ENCODE data around the gene CHRNA4.

Gene CHRNA4
- long read RNA-seq, donor 1, partial matches to known transcripts = 0 of 1 reads
- long read RNA-seq, donor 1, other reads (novel, unspliced or antisense) = 0 of 1 reads
- long read RNA-seq, donor 2, partial matches to known transcripts = 0 of 1 reads
- long read RNA-seq, donor 2, other reads (novel, unspliced or antisense) = 0 of 1 reads
- long read RNA-seq, donor 3, partial matches to known transcripts = 0 of 4 reads
- long read RNA-seq, donor 3, other reads (novel, unspliced or antisense) = 0 of 4 reads
- long read RNA-seq, donor 4, partial matches to known transcripts = 0 of 2 reads
- long read RNA-seq, donor 4, other reads (novel, unspliced or antisense) = 0 of 2 reads
- long read RNA-seq, donor 5, partial matches to known transcripts = 6 of 7 reads
- long read RNA-seq, donor 5, other reads (novel, unspliced or antisense) = 0 of 7 reads
- long read RNA-seq, donor 6, partial matches to known transcripts = 0 of 2 reads
- long read RNA-seq, donor 6, other reads (novel, unspliced or antisense) = 0 of 2 reads
- long read RNA-seq, donor 7, partial matches to known transcripts = 0 of 5 reads
- long read RNA-seq, donor 7, other reads (novel, unspliced or antisense) = 0 of 5 reads
- long read RNA-seq, donor 8, partial matches to known transcripts = 0 of 2 reads
- long read RNA-seq, donor 8, other reads (novel, unspliced or antisense) = 0 of 2 reads

DNA sequence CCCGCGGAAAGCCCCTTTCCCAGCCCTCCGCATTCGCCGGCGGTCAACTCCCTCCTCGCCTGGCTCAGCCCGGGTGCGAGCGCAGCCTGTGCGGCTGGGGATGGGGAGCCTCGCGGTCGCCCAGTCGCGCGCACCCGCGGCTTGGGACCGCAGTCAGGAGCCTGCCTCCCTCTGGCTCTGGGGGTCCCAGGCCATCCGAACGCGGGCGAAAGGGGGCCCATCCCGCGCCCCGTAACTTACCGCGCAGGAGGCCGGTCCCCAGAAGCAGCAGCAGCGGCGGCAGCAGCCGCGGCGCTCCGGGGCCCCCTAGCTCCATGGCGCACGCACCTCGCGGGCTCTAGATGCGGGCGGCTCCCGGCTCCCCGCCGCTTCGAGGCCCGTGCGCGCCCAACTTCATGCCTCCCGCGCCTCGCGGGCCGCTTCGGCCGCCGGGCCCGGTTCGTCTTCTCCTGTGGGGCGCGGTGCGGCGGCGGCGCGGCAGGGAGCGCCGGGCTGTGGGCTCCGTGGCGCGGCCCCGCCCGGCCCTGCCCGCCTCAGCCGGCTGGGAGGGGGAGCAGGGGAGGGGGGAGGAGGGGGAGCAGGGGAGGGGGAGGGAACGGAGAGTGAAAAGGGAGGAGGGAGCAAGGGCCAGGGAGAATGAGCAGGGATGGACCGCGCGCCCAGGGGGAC is at the start of gene CHRNA4:
Gene CHRNA4 (minus strand): TSS at position 500 of the 669 bp plus-strand sequence. CDS start 184 bp downstream, at position 316.
- DNase-seq = peak; percentile 74

DNA sequence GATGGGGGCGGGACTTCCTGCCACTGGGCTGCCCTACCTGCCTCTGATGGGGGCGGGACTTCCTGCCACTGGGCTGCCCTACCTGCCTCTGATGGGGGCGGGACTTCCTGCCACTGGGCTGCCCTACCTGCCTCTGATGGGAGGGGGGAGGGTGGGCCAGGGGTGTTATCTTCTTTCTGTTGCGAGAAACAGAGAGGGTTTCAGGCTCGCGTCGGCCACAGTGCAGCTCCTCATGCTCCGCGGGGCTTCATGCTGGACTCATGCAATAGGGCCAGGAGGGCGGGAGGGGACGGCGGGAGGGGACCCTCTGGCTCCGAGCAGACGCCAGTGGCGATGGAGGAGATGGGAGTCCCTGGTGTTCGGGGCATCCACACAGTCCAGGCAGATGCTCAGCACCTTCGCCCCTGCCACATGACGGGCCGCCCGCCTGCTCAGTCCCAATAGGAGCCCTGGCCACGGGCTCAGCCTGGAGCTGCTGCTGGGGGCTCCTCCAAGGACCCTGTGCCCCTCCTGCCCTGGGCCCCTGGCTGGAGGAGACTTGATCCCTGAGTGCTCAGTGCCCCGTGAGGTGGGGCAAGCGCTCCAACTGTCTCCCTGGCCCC is 48.8 kb upstream of the CHRNA4 start:
- no peak for DNase-seq

DNA sequence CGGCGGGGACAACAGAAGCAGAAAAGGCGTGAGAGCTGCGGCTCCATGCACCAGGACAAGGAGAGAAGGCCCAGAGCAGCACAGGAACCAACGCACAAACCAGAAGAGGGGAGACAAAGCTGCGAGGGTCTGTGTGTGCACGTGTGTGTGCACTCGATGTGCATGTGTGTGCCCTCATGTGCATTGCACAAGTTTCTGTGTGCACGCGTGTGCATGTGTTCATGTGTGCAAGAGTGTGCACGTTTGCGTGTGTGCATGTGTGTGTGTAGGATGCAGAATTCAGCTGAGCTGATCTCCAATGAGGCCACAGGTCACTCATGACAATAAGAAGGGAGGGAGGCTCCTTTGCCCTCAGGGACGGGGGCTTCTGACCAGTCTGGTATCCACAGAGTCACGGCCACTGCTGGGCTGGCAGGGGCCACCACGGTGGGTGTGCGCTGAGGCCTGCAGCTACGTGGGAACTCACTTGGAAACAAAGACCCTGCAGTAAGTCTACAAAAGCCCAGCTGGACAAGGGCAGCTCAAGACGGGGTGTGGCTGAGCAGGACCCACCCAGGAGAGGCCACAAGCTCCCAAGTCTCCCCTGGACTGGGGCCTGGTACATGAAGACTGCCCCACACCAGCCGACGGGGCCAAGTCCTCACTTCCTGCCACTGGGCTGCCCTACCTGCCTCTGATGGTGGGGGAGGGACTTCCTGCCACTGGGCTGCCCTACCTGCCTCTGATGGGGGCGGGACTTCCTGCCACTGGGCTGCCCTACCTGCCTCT is 48.1 kb upstream of the CHRNA4 start:
- DNase-seq = no peak

DNA sequence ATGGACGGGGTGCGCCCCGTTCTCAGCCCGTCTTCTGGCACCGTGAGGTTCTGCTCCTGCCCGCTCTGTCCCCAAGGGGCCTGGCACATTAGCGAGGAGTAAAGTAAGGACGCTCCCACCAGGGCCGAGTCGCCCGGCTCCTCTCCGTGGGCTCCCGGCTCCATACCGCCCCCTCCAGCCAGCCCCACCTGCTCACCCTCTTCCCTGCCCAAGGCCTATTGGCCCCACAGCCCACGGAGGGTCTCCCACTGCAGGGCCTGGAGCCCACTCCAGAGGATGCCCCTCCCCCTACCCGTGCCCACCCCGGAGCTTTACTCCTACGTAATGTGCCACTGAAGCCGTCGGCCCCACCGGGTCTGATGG is 47.5 kb upstream of the CHRNA4 start:
- DNase-seq = no peak

DNA sequence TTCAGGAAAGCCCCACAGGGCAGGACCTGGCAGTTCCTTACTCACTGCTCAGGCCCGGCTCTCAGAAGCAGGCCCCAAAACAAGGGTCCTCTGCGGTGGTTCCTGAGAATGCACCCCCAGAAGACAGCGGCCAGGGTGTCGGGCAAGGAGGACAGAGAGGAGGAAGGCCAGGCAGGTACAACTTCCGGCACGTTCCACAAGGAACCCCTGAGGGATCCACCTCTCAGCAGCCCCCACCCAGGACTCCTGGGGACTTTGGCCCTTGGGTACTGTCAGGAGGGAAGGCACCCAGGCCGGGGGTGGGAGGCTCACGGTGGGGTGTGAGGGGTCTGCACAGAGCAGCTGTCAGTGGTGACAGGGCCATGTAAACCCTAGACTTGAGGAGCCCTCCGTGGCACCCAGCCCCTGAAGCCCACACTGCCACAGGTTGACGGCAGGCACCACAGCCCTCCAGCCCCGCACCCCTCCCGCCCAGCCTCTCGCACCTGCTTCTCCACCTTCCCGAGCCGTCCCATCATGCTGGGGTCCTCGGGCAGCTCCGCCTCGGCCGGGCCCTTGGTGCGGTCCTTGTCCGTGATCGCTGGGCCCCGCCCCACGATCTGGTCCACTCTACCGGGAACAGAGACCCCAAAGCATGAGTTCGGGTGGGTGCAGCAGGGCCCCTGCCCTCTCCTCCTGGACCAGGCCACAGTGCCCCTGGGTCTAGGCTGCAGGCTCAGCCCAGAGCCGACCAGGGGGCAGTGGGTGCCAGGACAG is 47.0 kb upstream of the CHRNA4 start:
- DNase-seq = no peak

DNA sequence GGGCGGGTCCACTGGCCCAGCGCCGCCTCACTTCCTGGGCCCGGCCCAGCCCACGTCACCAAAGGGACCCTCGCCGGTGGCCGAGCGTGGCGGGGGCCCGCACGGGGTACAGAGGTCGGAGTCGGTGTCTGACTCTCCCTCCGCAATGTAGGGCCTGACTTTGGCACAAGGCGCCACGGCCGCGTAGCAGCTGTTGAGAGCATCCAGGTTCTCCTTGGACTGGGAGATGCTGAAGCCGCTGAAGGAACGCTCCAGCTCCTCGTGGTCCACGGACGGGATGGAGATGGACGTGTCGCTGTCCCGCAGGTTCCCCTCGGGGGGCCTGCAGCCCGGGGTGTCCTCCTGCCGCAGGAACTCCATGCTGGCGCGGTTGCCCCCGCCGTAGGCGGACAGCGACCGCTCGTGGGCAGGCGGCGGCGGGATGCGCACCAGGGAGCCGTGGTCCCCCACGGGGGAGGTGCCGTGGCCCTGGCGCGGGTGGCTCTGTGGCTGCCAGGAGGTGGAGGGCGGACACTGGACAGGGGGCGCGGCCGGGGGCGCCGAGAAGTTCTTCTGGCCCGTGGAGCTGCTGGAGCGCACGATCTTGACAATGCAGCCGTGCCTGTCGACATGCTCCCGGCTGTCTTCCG is 45.6 kb upstream of the CHRNA4 start:
- no peak for DNase-seq

DNA sequence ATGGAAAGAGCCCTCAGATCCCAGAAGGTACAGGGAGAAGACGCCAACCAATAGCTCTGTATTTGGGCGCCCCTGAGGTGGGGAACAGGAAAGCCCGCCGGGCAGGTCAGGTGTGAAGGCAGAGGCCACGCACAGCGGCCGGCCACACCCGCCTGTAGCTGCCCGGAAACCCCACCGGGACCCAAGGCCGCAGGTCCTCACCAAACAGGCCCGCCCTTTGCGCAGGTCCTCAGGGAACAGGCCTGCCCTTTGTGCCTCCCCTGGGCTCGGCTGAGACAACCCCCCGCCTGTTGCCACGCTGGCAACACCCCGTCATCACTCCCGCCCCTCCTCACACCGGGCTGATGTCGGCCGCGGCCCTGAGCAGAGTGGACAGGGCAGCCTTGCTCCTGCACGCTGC is 44.9 kb upstream of the CHRNA4 start:
- DNase-seq = no peak

DNA sequence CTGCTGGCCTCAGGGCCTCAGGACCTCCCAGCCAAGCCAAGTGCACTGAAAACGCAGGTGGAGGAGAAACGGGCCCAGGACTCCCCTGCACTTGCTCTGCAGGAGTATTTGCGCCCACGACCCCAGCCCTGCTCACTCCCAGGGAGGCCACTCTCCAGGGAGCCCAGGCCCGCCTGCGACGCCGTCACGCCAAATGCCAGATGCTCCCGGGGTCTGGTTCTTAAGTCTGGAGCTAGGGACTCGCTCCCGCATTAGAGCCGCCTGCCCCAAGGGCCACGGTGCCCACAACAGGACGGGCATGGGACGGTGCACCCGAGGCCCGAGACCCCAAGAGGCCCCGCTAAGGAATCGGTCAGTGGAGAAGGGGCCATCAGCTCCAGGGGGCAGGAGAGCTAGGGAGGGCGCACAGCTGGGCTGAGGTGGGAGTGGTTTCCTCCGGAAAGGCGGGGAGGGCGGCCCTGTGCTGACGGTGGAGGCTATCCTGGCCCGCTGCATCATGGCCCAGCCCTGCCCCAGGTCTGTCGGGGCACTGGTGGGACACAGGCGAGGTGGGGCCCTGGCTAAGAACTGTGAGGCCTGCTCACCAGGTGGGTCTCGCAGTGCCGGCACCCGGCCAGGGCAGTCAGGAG is 44.1 kb upstream of the CHRNA4 start:
- no peak for DNase-seq

DNA sequence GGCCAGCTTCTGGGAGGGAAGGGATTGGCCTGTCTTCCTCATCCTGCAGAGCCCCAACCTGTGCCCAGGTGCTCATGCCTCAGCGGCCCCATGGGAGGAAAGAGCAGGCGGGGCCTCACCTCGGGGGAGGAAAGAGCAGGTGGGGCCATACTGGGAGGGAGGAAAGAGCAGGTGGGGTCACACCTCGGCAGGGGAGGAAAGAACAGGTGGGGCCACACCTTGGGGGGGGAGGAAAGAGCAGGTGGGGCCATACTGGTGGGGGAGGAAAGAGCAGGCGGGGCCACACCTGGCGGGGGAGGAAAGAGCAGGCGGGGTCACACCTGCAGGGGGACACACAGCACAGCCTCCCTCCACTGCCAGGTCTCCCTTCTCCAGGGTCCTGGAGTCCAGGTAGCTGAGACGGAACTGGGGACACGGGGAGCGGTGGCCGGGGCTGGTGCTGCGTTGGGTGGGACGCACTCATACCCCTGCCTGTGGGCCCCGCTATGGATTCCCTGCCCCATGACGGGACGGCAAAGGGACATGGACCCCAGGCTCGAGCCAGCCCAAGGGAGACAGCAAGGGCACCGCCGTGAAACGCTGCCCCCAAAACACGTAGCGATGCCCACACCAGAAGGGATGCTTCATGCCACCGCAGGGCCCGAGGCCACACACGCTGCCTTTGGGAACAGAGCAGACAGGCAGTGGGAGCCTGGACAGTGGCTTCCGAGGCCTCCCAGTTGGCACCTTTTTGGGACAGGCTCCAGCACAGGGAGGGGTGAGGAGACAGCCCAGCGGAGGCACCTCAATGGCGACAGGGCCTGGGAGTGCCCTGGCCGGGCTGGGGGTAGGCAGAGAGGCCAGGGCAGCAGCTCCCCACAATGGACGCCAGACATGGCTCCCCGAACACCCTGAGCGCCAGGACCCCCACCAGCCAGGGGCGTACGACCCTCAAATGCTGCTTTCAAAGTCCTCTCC is 43.3 kb upstream of the CHRNA4 start:
- no peak for DNase-seq

DNA sequence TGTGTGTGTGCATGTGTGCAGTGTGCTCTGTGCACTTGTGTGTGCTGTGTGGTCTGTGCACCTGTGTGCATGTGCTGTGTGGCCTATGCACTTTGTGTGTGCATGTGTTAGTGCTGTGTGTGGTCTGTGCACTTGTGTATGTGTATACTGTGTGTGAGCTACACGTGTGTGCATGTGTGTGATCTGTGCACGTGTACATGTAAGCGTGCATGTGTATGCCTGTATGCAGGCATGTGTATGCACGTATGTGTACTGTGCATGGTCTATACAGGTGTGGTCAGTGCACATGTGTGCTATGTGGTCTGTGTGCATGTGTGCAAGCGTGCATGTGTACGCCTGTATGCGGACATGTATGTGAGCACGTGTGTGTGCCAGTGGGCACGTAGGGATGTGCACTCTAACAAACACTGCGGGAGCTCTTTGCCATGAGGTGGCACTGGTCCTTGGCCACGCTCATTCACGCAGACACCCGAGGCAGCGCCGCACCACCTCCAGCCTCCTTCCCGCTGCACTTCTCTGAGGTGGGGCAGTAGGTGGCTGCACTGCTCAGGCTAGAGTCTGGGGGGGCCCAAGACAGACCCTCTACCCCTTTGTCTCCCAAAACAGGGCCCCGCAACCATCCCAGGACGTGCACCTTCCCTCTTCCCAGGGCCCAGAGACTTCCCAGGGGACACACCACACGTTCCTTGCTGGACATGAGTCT is 42.4 kb upstream of the CHRNA4 start:
- DNase-seq = no peak

DNA sequence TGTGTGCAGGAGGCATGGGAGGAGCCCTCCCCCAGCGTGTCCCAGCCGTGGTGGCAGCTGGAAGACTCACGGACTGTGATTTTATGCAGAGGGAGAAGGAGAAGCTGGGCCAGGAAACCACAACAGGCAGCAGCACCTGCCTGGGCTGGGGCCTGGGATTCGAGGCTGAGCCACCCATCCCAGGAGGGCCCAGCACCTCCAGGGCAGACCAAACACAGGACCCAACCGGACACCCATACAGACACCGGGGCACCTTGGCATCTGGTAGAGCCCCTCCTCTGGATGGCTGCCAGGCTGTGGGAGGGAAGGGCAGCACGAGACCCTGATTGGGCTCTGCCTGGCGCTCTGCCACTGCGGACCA is 41.7 kb upstream of the CHRNA4 start:
- no peak for DNase-seq

DNA sequence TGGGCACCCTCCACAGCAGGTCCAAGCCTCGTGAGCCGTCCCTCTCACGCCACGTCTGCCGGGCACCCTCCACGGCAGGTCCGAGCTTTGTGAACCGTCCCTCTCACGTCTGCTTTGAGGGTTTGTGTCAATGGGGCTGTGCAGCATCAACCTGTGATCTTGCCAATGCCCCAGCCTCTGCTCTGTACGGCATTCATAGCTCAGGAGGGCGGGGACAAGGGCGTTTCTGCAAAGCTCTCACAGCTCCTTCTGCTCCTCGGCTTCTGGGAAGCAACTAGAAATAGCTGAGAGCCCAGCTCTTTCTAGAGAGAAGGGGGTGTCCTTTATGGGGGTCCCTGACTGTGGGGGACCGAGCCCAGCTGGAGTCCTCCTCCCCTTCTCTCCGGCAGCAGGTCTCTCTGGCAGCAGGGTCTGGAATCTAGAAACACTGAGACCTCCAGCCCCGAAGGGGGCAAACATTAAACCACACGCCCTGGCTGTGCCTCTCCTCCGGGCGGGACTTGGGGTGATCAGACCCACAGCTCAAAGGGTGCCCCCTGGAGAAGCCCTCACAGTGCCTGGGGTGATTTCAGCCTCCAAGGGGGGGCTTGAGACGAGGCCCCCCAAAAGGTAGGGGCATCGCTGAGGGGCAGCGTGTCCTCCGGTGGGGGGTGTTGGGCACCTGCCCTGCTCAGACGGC is 41.2 kb upstream of the CHRNA4 start:
- DNase-seq = no peak

DNA sequence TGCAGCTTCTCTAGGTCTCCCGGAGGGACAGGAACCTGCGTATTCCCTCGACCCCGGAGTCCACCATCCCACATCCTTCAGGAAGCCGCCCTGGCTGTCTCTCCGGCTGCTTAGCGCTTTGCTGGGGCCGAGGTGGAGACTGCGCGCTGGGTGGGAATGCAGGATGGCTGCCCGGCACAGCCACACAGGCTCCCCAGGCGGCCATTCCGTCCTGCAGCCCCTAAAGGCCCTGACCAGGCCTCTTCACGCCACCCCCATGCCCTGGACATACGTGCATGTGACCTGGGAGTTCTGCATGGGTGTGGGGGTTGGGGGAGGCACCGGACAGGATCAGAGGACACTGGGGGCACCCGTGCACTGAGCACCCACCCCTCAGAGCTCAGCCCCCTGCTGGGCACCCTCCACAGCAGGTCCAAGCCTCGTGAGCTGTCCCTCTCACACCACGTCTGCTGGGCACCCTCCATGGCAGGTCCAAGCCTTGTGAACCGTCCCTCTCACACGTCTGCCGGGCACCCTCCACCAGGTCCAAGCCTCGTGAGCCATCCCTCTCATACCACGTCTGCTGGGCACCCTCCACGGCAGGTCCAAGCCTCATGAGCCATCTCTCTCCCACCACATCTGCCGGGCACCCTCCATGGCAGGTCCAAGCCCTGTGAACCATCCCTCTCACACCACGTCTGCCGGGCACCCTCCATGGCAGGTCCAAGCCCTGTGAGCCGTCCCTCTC is 40.4 kb upstream of the CHRNA4 start:
- no peak for DNase-seq

DNA sequence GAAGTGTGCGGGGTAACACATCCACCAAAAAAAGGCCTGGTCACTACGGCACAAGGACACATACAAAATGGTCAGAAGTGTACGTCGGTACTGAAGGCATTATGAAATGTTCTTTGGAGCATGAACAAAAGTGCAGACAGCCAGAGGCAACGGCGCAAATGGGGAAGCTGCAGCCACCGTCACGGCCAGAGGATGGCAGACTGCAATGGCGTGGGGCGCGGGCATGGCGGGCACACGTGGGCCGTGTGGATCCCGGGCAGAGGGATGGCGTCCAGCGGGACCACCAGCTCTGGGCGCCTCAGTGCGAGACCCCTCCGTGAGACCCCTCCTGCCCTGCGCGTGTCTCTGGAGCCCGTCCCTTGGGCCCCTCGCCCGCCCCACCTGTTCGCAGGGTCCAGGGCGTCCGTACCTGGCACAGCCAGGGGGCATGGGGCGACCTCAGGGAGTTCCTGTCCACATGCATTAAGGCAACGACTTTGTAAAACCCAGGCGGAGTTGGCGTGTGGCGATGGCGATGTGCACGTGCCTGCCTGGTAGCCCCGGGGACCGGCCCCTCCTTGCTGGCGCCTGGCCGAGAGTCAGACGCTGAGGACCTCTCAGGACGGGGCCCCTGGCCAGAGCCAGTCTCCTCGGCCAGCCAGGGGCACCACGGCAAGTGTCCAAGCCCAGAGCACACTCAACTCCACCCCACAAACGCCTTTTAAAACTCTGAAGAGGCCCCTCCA is 39.5 kb upstream of the CHRNA4 start:
- DNase-seq = no peak

DNA sequence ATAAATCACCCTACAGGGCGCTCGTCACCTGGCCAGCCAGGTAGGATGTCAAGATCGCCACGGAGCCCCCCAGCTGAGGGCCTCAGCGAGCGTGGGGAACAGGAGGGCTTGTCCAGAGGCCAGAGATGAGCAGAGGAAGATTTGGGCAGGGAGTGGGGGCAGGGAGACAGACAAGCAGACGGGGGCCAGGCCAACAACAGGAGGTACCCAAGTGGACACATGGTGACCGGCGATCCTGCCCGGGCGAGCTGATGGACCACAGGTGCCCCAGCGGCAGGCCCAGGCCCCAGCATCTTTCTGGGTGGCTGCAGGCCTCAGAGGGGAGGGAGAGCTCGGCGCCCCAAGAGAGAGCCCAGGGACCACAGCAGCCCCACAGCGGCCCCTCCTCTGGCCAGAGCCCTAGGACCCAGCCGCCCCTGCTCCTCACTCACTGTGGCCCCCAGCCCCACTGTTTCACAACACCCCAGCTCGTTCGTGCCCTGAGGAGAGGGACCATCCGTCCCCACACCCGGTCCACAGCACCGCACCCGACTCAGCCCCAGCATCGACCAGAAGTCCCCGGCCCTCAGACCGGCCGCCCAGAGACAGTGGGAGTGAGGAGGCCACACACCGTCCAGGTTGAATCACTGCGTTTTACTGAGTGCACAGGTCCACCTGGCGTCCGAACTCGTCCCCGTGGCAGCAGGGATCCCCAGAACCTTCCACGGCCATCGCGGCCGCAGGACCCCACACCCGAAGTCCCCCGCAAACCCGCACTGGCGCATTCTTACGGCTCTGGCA is 38.6 kb upstream of the CHRNA4 start:
- no peak for DNase-seq

Data from right kidney (tissue), 9 donors.